K562 (cell line): ENCODE data around the gene IL4I1. TPM values are rescaled to one million over a fixed set of nuclear protein-coding genes. Genes with fewer than 3 reads are reported as not detected.

Experiments used
- FOXJ3 ChIP-seq: sonication (generic); formaldehyde crosslinking; IDR thresholded peaks from 2 replicates; pipeline ENCODE4 v1.4.0; 2020; ENCODE audit warnings: mild to moderate bottlenecking, missing genetic modification reagents
- GABPB1 ChIP-seq: sonication (generic); formaldehyde crosslinking; IDR thresholded peaks from 2 replicates; pipeline ENCODE4 v1.8.0; 2022; ENCODE audit warnings: mild to moderate bottlenecking, missing genetic modification reagents
- MYNN ChIP-seq, 2 experiments: sonication (generic); formaldehyde crosslinking in 1 of 2; IDR thresholded peaks; 2 replicates each; pipeline versions ENCODE4 v1.5.0 to v1.6.1; 2016 to 2020; ENCODE audit warnings: antibody characterized with exemption in 1 of 2, missing genetic modification reagents in 1 of 2
- RBM14 ChIP-seq: fragments of 200-400 bp; formaldehyde crosslinking; IDR thresholded peaks from 2 replicates; pipeline ENCODE4 v1.6.1; 2018; ENCODE audit warnings: low read depth, mild to moderate bottlenecking, low read length, moderate library complexity, borderline replicate concordance; ENCODE audit not compliant: insufficient read depth
- SPI1 ChIP-seq: IDR thresholded peaks from 2 replicates; pipeline ENCODE4 v1.6.1; 2011; ENCODE audit warnings: low read depth, low read length, control low read depth, borderline replicate concordance
- SUPT5H ChIP-seq: fragments of 450-650 bp; IDR thresholded peaks from 2 replicates; pipeline ENCODE4 v1.6.1; 2016
- TOE1 ChIP-seq, 2 experiments: fragments of 450-650 bp in 1 of 2; sonication (generic) in 1 of 2; formaldehyde crosslinking in 1 of 2; IDR thresholded peaks; 2 replicates each; pipeline versions ENCODE4 v1.7.1 to v1.8.0; 2016 to 2022; ENCODE audit warnings: borderline replicate concordance in 2 of 2, mild to moderate bottlenecking in 2 of 2, antibody characterized with exemption in 1 of 2, inconsistent platforms in 1 of 2, low read depth in 1 of 2, missing genetic modification reagents in 1 of 2, moderate library complexity in 1 of 2
- ZBTB1 ChIP-seq: sonication (generic); formaldehyde crosslinking; IDR thresholded peaks from 2 replicates; pipeline ENCODE4 v1.8.1; 2023; ENCODE audit warnings: missing genetic modification reagents, low read depth, mild to moderate bottlenecking, borderline replicate concordance
- ZC3H4 ChIP-seq: sonication (generic); formaldehyde crosslinking; IDR thresholded peaks from 2 replicates; pipeline ENCODE4 v1.9.0; 2021; ENCODE audit warnings: missing genetic modification reagents, borderline replicate concordance
- ZNF766 ChIP-seq: fragments of 200-800 bp; sonication (Bioruptor generic); conservative IDR thresholded peaks from 2 replicates; pipeline ENCODE4 v1.6.1; 2016; ENCODE audit warnings: missing genetic modification characterization, missing compliant biosample characterization
- ZZZ3 ChIP-seq: fragments of 450-650 bp; IDR thresholded peaks from 2 replicates; pipeline ENCODE4 v1.6.1; 2016; ENCODE audit warnings: antibody characterized with exemption, mild to moderate bottlenecking, moderate library complexity
- polyA plus RNA-seq, 8 experiments: library from polyadenylated mRNA; depleted of rRNA in 4 of 8; stranded (reverse) in 5 of 8; unstranded in 3 of 8; fragments of >200 nt; fragmentation: Nextera tagmentation in 2 of 8; fragmentation: Illumina TruSeq in 1 of 8; extraction: Ambion mirVana in 2 of 8; extraction: Trizol in 1 of 8; gene quantifications; 2 replicates each; pipeline versions ENCODE4 v1.2.1 to v1.2.3, GENCODE V29; 2011 to 2014; ENCODE audit warnings: inconsistent platforms in 1 of 8, missing spikeins in 1 of 8
- total RNA-seq, 7 experiments: library from RNA; depleted of rRNA in 6 of 7; stranded (reverse); fragments of >200 nt in 6 of 7; fragmentation: Illumina TruSeq in 2 of 7; extraction: Trizol in 2 of 7; gene quantifications; 2 replicates each; pipeline versions ENCODE4 v1.2.1 to v1.2.3, GENCODE V29; 2011 to 2021; ENCODE audit warnings: low replicate concordance in 1 of 7
- TF ChIP-seq, protein P1 (sequence below), 2 experiments: fragments of 450-650 bp; formaldehyde crosslinking in 1 of 2; IDR thresholded peaks; 2 replicates each; pipeline versions ENCODE4 v1.4.0 to v1.6.1; 2014 to 2020; ENCODE audit warnings: mild to moderate bottlenecking in 2 of 2, borderline replicate concordance in 1 of 2, low read depth in 1 of 2
- TF ChIP-seq, protein P2 (sequence below): fragments of 250-450 bp; sonication (Bioruptor Pico); IDR thresholded peaks from 2 replicates; pipeline ENCODE4 v1.5.0; 2022; ENCODE audit warnings: mild to moderate bottlenecking
- TF ChIP-seq, protein P3 (sequence below): fragments of 250-450 bp; sonication (Bioruptor Pico); IDR thresholded peaks from 2 replicates; pipeline ENCODE4 v1.9.0; 2021; ENCODE audit warnings: mild to moderate bottlenecking, inconsistent platforms

IL4I1 gene
- total and polyA plus RNA-seq, 9 of the 15 experiments (the other 6 are each of a cell fraction or from before 2014, with no cell fraction given), result 0.06 to 0.95 (median 0.43) TPM; not detected in 2

DNA sequence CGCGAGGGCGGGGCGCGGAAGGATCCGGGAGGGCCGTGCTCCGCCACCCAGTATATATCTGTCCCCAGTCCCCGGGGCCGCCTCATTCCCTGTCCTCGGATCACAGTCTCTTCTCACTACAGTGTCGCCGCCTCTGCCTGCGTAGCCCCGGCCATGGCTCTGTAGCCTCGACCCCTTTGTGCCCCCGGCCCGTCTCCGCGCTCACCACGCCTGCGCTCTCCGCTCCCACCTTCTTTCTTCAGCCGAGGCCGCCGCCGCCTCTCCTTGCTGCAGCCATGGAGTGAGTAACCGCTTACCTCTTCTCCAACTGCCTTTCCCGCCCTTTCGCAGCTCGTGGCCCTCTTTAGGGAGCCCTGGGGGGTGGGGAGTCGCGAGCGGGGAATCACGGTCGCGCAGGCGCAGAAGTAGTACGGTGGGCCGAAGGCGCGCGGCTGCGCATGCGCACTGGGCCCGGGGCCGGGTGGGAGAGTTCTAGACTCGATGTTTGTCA lies 32.5 kb upstream of the IL4I1 start, which contains the start of the genes ATF5 and NUP62 (continued):
- TF ChIP-seq, protein P1, sequence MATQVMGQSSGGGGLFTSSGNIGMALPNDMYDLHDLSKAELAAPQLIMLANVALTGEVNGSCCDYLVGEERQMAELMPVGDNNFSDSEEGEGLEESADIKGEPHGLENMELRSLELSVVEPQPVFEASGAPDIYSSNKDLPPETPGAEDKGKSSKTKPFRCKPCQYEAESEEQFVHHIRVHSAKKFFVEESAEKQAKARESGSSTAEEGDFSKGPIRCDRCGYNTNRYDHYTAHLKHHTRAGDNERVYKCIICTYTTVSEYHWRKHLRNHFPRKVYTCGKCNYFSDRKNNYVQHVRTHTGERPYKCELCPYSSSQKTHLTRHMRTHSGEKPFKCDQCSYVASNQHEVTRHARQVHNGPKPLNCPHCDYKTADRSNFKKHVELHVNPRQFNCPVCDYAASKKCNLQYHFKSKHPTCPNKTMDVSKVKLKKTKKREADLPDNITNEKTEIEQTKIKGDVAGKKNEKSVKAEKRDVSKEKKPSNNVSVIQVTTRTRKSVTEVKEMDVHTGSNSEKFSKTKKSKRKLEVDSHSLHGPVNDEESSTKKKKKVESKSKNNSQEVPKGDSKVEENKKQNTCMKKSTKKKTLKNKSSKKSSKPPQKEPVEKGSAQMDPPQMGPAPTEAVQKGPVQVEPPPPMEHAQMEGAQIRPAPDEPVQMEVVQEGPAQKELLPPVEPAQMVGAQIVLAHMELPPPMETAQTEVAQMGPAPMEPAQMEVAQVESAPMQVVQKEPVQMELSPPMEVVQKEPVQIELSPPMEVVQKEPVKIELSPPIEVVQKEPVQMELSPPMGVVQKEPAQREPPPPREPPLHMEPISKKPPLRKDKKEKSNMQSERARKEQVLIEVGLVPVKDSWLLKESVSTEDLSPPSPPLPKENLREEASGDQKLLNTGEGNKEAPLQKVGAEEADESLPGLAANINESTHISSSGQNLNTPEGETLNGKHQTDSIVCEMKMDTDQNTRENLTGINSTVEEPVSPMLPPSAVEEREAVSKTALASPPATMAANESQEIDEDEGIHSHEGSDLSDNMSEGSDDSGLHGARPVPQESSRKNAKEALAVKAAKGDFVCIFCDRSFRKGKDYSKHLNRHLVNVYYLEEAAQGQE (IDR thresholded peaks at IDR 0.05; ENCODE audit: borderline replicate concordance), result no peak
- TF ChIP-seq, protein P1 (CRISPR knock-in tag; IDR thresholded peaks at IDR 0.05; ENCODE audit: low read depth), result peak; percentile 81; the same call in 1 of the 2 replicates
- TF ChIP-seq ZNF766 (CRISPR knock-in tag) (peak; percentile 57), FOXJ3 (CRISPR knock-in tag) (no peak), RBM14 (0 out of 2 replicates have a peak, but pooled peaks have one; percentile 77), MYNN (IDR thresholded peaks at IDR 0.05) (no peak), MYNN (CRISPR knock-in tag; IDR thresholded peaks at IDR 0.05) (no peak), ZZZ3 (no peak; the same call in 1 of the 2 replicates), ZC3H4 (CRISPR knock-in tag) (peak; percentile 76), GABPB1 (CRISPR knock-in tag) (peak; percentile 53; the same call in 1 of the 2 replicates), ZBTB1 (CRISPR knock-in tag) (no peak; the same call in 1 of the 2 replicates), TOE1 (IDR thresholded peaks at IDR 0.05; ENCODE audit: borderline replicate concordance) (peak; percentile 86), TOE1 (CRISPR knock-in tag; IDR thresholded peaks at IDR 0.05; ENCODE audit: borderline replicate concordance, low read depth) (peak; percentile 94), SPI1 (no peak), SUPT5H (peak; percentile 96)
- TF ChIP-seq, protein P2, sequence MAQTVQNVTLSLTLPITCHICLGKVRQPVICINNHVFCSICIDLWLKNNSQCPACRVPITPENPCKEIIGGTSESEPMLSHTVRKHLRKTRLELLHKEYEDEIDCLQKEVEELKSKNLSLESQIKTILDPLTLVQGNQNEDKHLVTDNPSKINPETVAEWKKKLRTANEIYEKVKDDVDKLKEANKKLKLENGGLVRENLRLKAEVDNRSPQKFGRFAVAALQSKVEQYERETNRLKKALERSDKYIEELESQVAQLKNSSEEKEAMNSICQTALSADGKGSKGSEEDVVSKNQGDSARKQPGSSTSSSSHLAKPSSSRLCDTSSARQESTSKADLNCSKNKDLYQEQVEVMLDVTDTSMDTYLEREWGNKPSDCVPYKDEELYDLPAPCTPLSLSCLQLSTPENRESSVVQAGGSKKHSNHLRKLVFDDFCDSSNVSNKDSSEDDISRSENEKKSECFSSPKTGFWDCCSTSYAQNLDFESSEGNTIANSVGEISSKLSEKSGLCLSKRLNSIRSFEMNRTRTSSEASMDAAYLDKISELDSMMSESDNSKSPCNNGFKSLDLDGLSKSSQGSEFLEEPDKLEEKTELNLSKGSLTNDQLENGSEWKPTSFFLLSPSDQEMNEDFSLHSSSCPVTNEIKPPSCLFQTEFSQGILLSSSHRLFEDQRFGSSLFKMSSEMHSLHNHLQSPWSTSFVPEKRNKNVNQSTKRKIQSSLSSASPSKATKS (CRISPR knock-in tag), result no peak
- TF ChIP-seq, protein P3, sequence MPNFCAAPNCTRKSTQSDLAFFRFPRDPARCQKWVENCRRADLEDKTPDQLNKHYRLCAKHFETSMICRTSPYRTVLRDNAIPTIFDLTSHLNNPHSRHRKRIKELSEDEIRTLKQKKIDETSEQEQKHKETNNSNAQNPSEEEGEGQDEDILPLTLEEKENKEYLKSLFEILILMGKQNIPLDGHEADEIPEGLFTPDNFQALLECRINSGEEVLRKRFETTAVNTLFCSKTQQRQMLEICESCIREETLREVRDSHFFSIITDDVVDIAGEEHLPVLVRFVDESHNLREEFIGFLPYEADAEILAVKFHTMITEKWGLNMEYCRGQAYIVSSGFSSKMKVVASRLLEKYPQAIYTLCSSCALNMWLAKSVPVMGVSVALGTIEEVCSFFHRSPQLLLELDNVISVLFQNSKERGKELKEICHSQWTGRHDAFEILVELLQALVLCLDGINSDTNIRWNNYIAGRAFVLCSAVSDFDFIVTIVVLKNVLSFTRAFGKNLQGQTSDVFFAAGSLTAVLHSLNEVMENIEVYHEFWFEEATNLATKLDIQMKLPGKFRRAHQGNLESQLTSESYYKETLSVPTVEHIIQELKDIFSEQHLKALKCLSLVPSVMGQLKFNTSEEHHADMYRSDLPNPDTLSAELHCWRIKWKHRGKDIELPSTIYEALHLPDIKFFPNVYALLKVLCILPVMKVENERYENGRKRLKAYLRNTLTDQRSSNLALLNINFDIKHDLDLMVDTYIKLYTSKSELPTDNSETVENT (CRISPR knock-in tag), result peak; percentile 46; the same call in 1 of the 2 replicates
